ENCODE results near the gene EML6.

EML6 gene

DNA sequence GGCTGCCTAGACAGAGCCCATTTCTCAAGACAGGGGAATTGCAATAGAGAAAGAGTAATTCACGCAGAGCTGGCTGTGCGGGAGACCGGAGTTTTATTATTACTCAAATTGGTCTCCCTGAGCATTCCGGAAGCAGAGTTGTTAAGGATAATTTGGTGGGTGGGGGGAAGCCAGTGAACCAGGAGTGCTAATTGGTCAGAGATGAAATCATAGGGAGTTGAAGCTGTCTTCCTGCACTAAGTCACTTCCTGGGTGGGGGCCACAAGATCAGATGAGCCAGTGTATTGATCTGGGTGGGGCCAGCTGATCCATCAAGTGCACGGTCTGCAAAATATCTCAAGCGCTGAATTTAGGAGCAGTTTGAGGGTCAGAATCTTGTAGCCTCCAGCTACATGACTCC lies 242.0 kb downstream of the EML6 start:
- no peak overlapping the region for H3K27ac ChIP-seq
- TF ChIP-seq, protein P1, sequence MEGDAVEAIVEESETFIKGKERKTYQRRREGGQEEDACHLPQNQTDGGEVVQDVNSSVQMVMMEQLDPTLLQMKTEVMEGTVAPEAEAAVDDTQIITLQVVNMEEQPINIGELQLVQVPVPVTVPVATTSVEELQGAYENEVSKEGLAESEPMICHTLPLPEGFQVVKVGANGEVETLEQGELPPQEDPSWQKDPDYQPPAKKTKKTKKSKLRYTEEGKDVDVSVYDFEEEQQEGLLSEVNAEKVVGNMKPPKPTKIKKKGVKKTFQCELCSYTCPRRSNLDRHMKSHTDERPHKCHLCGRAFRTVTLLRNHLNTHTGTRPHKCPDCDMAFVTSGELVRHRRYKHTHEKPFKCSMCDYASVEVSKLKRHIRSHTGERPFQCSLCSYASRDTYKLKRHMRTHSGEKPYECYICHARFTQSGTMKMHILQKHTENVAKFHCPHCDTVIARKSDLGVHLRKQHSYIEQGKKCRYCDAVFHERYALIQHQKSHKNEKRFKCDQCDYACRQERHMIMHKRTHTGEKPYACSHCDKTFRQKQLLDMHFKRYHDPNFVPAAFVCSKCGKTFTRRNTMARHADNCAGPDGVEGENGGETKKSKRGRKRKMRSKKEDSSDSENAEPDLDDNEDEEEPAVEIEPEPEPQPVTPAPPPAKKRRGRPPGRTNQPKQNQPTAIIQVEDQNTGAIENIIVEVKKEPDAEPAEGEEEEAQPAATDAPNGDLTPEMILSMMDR (conservative IDR thresholded peaks at IDR 0.05), result no peak

DNA sequence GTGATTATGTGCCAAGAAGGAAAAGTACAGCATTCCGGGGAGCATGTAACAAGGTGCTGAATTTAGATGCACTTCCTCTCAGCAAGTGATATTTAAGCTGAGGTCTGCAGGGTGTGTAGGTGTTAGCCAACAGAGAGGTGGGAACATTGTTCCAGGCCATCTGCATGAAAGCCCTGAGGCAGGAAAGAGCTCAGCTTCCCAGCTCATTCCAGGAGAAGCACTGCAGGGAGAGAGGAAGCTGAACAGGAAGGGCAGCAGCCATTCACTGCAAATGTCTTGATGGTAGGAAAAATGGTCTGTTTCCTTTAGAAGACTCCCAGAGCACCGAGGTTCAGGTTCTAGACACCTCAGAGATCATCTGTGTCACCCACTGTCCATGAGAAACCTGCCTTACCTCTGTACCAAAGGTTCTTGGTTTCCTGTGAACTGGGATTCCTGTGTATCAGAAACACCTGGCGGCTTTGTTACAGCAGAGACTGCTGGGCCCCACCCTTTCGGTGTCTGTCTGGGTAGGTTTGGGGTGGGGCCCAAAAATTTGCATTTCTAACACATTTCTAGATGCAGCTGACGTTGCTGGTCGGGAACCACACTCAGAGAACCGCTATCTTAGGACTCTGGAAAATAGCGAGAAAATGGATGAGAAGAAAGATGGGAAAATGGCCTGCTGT lies 242.8 kb downstream of the EML6 start:
- no peak overlapping the region for H3K27ac ChIP-seq
- TF ChIP-seq, protein P1 (conservative IDR thresholded peaks at IDR 0.05), result no peak

DNA sequence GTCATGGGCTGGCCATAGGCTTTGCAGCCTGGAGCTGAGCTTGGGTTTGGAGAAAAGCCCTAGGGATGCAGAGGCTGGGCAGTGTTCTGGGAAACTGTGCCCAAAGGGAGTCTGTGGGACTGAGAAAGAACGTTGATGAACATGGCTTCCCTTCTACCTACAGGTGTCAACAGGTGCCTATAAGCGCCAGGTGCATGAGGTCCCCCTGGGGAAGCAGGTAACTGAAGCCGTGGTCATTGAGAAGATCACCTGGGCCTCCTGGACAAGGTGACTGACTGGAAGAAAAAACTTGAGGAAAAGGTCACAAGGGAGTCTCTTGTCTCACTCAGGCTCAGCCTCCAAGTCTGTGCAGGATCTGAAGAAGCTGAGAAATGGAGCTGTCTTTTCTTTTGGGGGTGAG lies 243.4 kb downstream of the EML6 start:
- H3K27ac ChIP-seq, result no peak overlapping the region
- TF ChIP-seq, protein P1 (conservative IDR thresholded peaks at IDR 0.05), result no peak

DNA sequence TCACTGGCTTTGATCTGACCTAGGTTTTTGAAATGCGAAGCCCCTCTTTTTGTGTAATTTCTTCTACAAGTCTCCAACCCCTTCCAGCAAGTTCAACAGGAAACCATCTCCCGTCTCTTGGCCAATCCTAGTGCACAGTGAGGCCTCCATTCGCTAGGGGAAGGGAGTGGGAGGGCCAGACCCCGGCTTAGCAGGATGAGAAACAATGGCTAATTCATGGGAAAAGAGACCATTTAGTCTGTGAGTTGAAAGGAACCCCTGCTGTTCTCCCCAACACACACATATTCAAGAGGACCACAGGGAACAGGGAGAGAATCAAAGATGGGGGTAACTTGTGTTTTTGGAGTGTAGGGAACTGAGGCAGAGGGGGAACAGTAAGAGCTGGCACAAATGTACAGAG lies 243.8 kb downstream of the EML6 start:
- H3K27ac ChIP-seq, result no peak overlapping the region
- TF ChIP-seq, protein P1 (conservative IDR thresholded peaks at IDR 0.05), result no peak

DNA sequence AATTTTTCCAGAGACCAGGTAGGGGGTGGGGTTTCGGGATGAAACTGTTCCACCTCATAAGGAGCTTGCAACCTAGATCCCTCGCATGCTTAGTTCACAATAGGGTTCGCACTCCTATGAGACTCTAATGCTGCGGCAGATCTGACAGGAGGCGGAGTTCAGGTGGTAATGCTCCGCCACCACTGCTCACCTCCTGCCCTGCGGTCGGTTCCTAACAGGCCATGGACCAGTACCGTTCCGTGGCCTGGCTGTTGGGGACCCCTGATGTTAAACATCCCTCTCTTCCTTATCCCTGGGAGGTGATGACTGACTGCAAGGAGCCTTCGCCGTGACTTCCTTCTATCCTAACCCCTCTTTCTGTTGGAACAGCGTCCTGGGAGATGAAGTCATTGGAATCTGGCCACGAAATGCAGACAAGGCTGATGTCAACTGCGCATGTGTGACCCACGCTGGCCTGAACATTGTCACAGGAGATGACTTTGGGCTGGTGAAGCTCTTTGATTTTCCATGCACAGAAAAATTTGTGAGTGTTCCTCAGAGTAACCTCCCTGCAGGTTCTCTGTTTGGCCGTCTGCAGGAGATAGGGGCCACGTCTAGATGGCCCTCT lies 244.4 kb downstream of the EML6 start:
- TF ChIP-seq, protein P1 (conservative IDR thresholded peaks at IDR 0.05), result no peak
- H3K27ac ChIP-seq, result no peak overlapping the region

DNA sequence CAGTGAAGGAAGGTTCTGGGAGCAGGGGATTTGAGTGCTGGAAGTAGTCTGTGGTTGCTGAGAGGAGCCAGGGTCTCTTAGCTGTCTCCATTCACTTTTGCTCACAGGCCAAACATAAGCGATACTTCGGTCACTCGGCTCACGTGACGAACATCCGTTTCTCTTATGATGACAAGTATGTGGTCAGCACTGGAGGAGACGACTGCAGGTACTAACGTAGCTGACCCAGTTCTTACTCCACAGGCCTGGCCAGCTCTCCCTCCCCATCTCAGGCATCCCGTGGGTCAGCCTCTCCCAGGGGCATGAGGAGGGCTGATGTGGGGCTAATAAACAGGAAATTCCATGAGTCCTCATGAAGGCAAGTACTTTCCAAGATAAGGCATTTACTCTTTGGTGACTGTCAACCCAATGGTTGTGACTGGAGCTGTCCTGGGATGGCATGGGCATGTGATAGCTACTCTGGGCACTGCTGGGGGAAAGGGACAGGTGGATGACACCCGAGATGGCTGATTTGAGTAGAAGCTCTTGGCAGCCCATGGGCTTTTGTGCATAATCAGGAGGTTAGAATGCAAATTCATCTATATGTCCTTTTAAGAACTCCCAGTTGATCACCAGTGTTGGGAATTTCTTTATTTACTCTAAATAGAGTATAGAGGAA lies 245.2 kb downstream of the EML6 start:
- TF ChIP-seq, protein P1 (conservative IDR thresholded peaks at IDR 0.05), result no peak
- H3K27ac ChIP-seq, result no peak overlapping the region

DNA sequence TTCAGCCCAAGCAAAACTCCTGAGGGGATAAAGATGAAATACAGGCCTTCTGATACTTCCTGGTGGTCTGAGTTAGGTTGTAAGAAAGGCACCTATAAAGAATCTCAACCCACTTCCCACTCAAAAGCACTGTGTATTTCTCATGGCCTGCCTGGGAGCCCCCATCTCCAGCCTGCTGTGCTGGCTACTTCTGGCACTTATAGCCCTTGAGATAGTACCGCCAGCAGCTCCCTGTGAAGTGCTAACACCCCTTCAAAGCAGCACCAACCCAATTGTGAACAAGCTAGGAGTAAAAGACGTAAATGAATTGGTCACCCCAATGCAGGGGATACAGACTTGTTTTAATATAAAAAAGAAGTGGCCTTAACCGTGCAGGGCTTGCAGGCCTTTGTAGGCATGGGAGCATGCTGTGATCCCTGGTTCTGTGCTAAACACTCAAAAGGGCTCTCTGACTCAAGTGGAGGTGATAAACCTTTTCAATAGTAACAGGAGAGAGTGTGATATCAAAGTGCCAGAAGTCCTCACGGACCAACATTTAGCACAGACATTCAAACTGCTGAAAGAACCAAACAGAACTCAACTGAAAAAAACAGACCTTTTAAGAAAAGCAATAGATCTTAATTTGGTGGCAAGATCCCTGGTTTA lies 246.0 kb downstream of the EML6 start:
- TF ChIP-seq, protein P1 (conservative IDR thresholded peaks at IDR 0.05), result no peak
- no peak overlapping the region for H3K27ac ChIP-seq
